Putamen (tissue), 1 donor: ENCODE measurements around the gene TMIGD1.

Experiments used
- DNase-seq: peaks from one replicate; pipeline ENCODE4 v3.0.0-alpha.2; 2016; ENCODE audit warnings: low spot score

TMIGD1 gene

GRCh38 chr17:30326809-30327208 is 7.0 kb downstream of the TMIGD1 start:
- DNase-seq: no peak

GRCh38 chr17:30324723-30325122 is 9.1 kb downstream of the TMIGD1 start:
- no peak for DNase-seq

- DNase-seq: no peak
These were observed 9.9 kb downstream of the TMIGD1 start for GRCh38 chr17:30323895-30324319.

- DNase-seq: no peak
These were observed 10.5 kb downstream of the TMIGD1 start for GRCh38 chr17:30323262-30323894.

GRCh38 chr17:30321314-30321713 is 12.5 kb downstream of the TMIGD1 start:
- DNase-seq: no peak

- DNase-seq: no peak
These were observed 15.7 kb downstream of the TMIGD1 start for GRCh38 chr17:30318155-30318554.

- DNase-seq: no peak
These were observed 17.1 kb downstream of the TMIGD1 start for GRCh38 chr17:30316736-30317135.

GRCh38 chr17:30315106-30315505 is 18.8 kb downstream of the TMIGD1 start:
- no peak for DNase-seq

- DNase-seq: no peak
These were observed 19.4 kb downstream of the TMIGD1 start for GRCh38 chr17:30314474-30314873.

GRCh38 chr17:30312226-30312625 is 21.6 kb downstream of the TMIGD1 start:
- DNase-seq: no peak

- no peak for DNase-seq
These were observed 23.3 kb downstream of the TMIGD1 start for GRCh38 chr17:30310562-30310961.

GRCh38 chr17:30309591-30309990 is 24.3 kb downstream of the TMIGD1 start:
- no peak for DNase-seq

GRCh38 chr17:30308406-30308805 is 25.5 kb downstream of the TMIGD1 start:
- no peak for DNase-seq

- DNase-seq: no peak
These were observed 29.1 kb downstream of the TMIGD1 start for GRCh38 chr17:30304778-30305177.

- DNase-seq: no peak
These were observed 31.6 kb downstream of the TMIGD1 start for GRCh38 chr17:30302241-30302640.

- DNase-seq: no peak
These were observed 33.0 kb downstream of the TMIGD1 start for GRCh38 chr17:30300818-30301217.

- no peak for DNase-seq
These were observed 34.9 kb downstream of the TMIGD1 start for GRCh38 chr17:30299000-30299399.

- no peak for DNase-seq
These were observed 36.1 kb downstream of the TMIGD1 start for GRCh38 chr17:30297715-30298114.

- no peak for DNase-seq
These were observed 37.3 kb downstream of the TMIGD1 start for GRCh38 chr17:30296499-30297080.

- DNase-seq: no peak
These were observed 41.5 kb downstream of the TMIGD1 start for GRCh38 chr17:30292286-30292858.

- peak; percentile 78 for DNase-seq
These were observed 42.1 kb downstream of the TMIGD1 start, which contains the start of gene BLMH for GRCh38 chr17:30291543-30292285. TSS of gene BLMH (minus strand) at chr17:30291944. CDS start at chr17:30291819, 125 bp downstream.

- peak; percentile 17 for DNase-seq
These were observed 42.9 kb downstream of the TMIGD1 start for GRCh38 chr17:30290696-30291542.
